ENCODE measurements around the gene TBC1D8B. TPM values are rescaled to one million over a fixed set of nuclear protein-coding genes. Genes with fewer than 3 reads are reported as not detected.

Gene TBC1D8B
- total RNA-seq, 1 donor from 2014 or later, result 0.78 TPM

GRCh38 chrX:106898462-106898861, 96.0 kb downstream of the TBC1D8B start:
- DNase-seq, result no peak

- no peak for DNase-seq
These were observed 96.8 kb downstream of the TBC1D8B start for GRCh38 chrX:106899276-106899675.

- no peak for DNase-seq
These were observed 97.4 kb downstream of the TBC1D8B start for GRCh38 chrX:106899841-106900240.

- DNase-seq, result no peak
These were observed 98.9 kb downstream of the TBC1D8B start for GRCh38 chrX:106901341-106901740.

- DNase-seq, result no peak
These were observed 99.3 kb downstream of the TBC1D8B start for GRCh38 chrX:106901781-106902219.

- no peak for DNase-seq
These were observed 100.2 kb downstream of the TBC1D8B start for GRCh38 chrX:106902684-106903083.

- DNase-seq, result no peak
These were observed 100.9 kb downstream of the TBC1D8B start, which contains the start of gene RIPPLY1 for GRCh38 chrX:106903291-106903824. RIPPLY1 (minus strand) TSS chrX:106903341; CDS start chrX:106903287, 54 bp downstream.

- no peak for DNase-seq
These were observed 101.5 kb downstream of the TBC1D8B start for GRCh38 chrX:106903856-106904528.

- DNase-seq, result no peak
These were observed 102.7 kb downstream of the TBC1D8B start for GRCh38 chrX:106905064-106905708.

GRCh38 chrX:106906361-106906760, 103.9 kb downstream of the TBC1D8B start:
- DNase-seq, result no peak

GRCh38 chrX:106912864-106913263, 110.4 kb downstream of the TBC1D8B start:
- DNase-seq, result no peak

- no peak for DNase-seq
These were observed 115.5 kb downstream of the TBC1D8B start for GRCh38 chrX:106917830-106918500.

- DNase-seq, result no peak
These were observed 117.5 kb downstream of the TBC1D8B start, which contains the start of gene CLDN2 for GRCh38 chrX:106919932-106920452. CLDN2 (plus strand) TSS chrX:106920402; CDS start chrX:106928229, 7,827 bp downstream.

GRCh38 chrX:106921637-106922036, 119.2 kb downstream of the TBC1D8B start:
- no peak for DNase-seq

Other genes starting within 250 kb of the TBC1D8B start
- 7.8 TPM for gene RADX, start 190.7 kb upstream of the TBC1D8B start, total RNA-seq
- 1.2 TPM for gene RNF128, start 76.0 kb upstream of the TBC1D8B start, total RNA-seq
- not detected for gene RIPPLY1, start 100.7 kb downstream of the TBC1D8B start, total RNA-seq
- gene CLDN2, start 117.7 kb downstream of the TBC1D8B start, total RNA-seq, result not detected
- 6.6 TPM for gene MORC4, start 197.5 kb downstream of the TBC1D8B start, total RNA-seq

Data from occipital lobe (tissue), 2 donors.